Measurements from ENCODE around the gene RCC1.

The RCC1 gene

GRCh38 chr1:28548318-28548717 is 42.5 kb downstream of the RCC1 start:
- no peaks in the 10 kb centered on the region for H3K4me1 ChIP-seq (ENCODE audit: control insufficient read depth, low read depth, low read length)
- no peak overlapping the region for H3K4ac ChIP-seq (ENCODE audit: low read depth, low read length)
- no peak overlapping the region for H3K18ac ChIP-seq (ENCODE audit: low read length)
- H3K79me1 ChIP-seq (ENCODE audit: low read length), result no peaks in the 10 kb centered on the region
- no peak overlapping the region for H3K9ac ChIP-seq (ENCODE audit: low read length)
- H3K56ac ChIP-seq (ENCODE audit: low read length), result no peak overlapping the region
- no peak overlapping the region for H4K8ac ChIP-seq (ENCODE audit: low read depth, low read length)
- no peak overlapping the region for H2BK120ac ChIP-seq (ENCODE audit: low read depth, low read length)
- H2AK5ac ChIP-seq (ENCODE audit: low read length), result no peak overlapping the region
- no peaks in the 10 kb centered on the region for H3K27me3 ChIP-seq (ENCODE audit: insufficient read depth, low read length, poor library complexity)
- H2BK5ac ChIP-seq (ENCODE audit: low read length), result no peak overlapping the region
- no peaks in the 10 kb centered on the region for H3K36me3 ChIP-seq (ENCODE audit: control insufficient read depth, insufficient read depth, low read length)
- DNase-seq, result no peak
- no peak overlapping the region for H3K4me2 ChIP-seq (ENCODE audit: low read length)
- no CpG with 5 or more reads among the region's 3 CpGs for WGBS (ENCODE audit: extremely low coverage, insufficient coverage, low lambda C conversion rate)
- no peaks in the 10 kb centered on the region for H3K79me2 ChIP-seq (ENCODE audit: control insufficient read depth, insufficient read depth, low read length)
- H3K27ac ChIP-seq (ENCODE audit: low read depth, low read length), result no peak overlapping the region
- H4K5ac ChIP-seq (ENCODE audit: low read length), result no peak overlapping the region
- H3K4me3 ChIP-seq (ENCODE audit: low read length), result no peak overlapping the region
- H3K23ac ChIP-seq (ENCODE audit: low read length), result no peak overlapping the region
- H2BK15ac ChIP-seq (replicated peaks; ENCODE audit: low read depth), result no peak overlapping the region

DNA sequence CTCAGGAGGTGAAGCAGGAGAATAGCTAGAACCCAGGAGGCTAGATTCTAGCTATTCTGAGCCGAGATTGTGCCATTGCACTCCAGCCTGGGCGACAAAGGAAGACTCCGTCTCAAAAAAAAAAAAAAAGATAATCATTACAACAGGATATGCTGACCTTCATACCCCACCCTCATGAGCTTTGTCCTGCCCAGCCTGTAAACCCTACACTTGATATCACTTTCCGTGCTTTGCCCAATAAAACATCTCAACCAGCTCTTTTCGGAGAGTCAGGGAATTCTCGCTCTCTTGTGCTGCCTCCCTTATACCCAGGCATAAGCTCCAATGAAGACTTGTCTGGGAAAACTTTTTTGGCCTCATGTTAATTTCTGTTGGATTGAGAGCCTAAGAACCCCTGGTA is 45.5 kb downstream of the RCC1 start:
- Histone ChIP-seq H3K18ac (ENCODE audit: low read length) (no peak overlapping the region), H3K56ac (ENCODE audit: low read length) (no peak overlapping the region), H4K5ac (ENCODE audit: low read length) (no peak overlapping the region), H3K27ac (ENCODE audit: low read depth, low read length) (no peak overlapping the region), H3K36me3 (ENCODE audit: control insufficient read depth, insufficient read depth, low read length) (no peaks in the 10 kb centered on the region), H3K4me1 (ENCODE audit: control insufficient read depth, low read depth, low read length) (no peaks in the 10 kb centered on the region), H2BK5ac (ENCODE audit: low read length) (no peak overlapping the region), H2BK120ac (ENCODE audit: low read depth, low read length) (no peak overlapping the region), H4K8ac (ENCODE audit: low read depth, low read length) (no peak overlapping the region), H3K9ac (ENCODE audit: low read length) (no peak overlapping the region), H3K27me3 (ENCODE audit: insufficient read depth, low read length, poor library complexity) (no peaks in the 10 kb centered on the region), H3K23ac (ENCODE audit: low read length) (no peak overlapping the region), H3K4me2 (ENCODE audit: low read length) (no peak overlapping the region), H3K79me1 (ENCODE audit: low read length) (peaks cover 2% of the 10 kb centered on the region), H2BK15ac (replicated peaks; ENCODE audit: low read depth) (no peak overlapping the region), H3K4ac (ENCODE audit: low read depth, low read length) (no peak overlapping the region), H3K79me2 (ENCODE audit: control insufficient read depth, insufficient read depth, low read length) (peaks cover 2% of the 10 kb centered on the region), H2AK5ac (ENCODE audit: low read length) (no peak overlapping the region), H3K4me3 (ENCODE audit: low read length) (no peak overlapping the region)
- no peak for DNase-seq
- no CpG with 5 or more reads among the region's 6 CpGs for WGBS (ENCODE audit: extremely low coverage, insufficient coverage, low lambda C conversion rate)

DNA sequence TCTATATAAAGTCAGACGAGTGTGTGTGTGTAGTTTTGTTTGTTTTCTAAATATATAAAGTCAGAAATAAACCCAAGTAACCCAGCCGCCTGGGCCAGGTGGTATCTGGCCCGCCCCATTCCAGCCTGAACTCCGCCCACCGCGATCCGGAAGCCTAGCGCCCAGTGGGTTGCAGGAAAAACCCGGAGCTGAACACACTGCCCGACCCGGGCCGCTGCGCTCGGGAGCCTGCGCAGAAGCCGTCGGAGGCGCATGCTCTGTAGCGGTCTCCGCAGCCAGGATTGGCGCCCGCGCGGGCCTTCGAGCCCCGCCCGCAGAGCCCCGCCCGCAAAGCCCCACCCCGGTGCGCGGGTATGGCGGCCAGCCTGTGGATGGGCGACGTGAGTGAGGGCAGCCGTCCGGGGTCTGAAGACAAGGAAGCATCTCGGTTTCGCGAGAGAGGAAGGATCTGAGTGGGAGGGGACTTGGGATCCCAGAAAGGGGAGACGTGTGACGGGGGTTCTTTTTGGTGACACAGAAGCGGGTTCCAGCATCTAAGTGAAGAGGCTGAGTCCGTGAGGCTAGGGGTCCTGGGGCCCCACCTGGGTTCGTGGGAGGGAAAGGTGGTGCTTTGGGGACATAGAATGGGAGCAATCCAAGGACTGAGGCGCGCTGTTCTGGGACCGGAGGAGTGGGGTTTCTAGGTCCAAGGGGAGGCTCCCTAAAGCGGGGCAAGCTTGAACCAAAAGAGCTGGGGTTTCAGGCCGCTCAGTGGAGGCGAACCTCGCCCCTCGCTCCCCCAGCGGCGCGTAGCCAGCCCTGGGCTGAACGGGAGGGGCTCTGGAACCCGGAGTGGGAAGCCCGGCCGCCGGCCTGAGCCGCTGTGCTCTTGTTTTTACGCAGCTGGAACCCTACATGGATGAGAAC is 47.2 kb downstream of the RCC1 start, which contains the start of gene TRNAU1AP:
Gene TRNAU1AP, plus strand, starts transcription at position 328 of the 906 bp plus-strand sequence. Its CDS starts 26 bp downstream, at position 354.
- no CpG with 5 or more reads among the region's 63 CpGs for WGBS (ENCODE audit: extremely low coverage, insufficient coverage, low lambda C conversion rate)
- Histone ChIP-seq H4K8ac (ENCODE audit: low read depth, low read length) (no peak within 1 kb of the TSS), H3K27ac (ENCODE audit: low read depth, low read length) (no peak within 1 kb of the TSS)

DNA sequence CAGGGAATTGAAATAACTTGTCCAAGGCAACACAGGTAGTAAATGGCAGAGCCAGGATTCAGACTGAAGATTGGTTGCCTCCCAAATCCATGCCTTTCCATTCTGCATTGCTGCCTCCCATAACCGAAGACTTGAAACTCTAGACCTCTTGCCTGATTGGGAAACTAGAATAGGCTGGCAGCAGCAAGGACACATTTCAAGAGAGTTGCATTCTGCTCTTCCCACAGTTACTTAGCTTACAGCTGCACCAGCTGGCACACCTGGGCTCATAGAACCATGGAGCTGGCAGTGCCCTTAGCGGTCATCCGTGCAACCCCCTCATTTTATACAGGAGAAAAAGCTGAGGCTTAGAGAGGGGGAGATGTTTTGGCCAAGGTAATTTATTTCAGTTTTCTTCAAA is 55.0 kb downstream of the RCC1 start:
- H2BK5ac ChIP-seq (ENCODE audit: low read length), result no peak overlapping the region
- no peak overlapping the region for H3K4me2 ChIP-seq (ENCODE audit: low read length)
- no peak overlapping the region for H2AK5ac ChIP-seq (ENCODE audit: low read length)
- H3K18ac ChIP-seq (ENCODE audit: low read length), result no peak overlapping the region
- H2BK15ac ChIP-seq (replicated peaks; ENCODE audit: low read depth), result no peak overlapping the region
- no peak overlapping the region for H3K9ac ChIP-seq (ENCODE audit: low read length)
- H4K5ac ChIP-seq (ENCODE audit: low read length), result no peak overlapping the region
- H3K23ac ChIP-seq (ENCODE audit: low read length), result no peak overlapping the region
- no peaks in the 10 kb centered on the region for H3K4me1 ChIP-seq (ENCODE audit: control insufficient read depth, low read depth, low read length)
- no peaks in the 10 kb centered on the region for H3K79me1 ChIP-seq (ENCODE audit: low read length)
- no peak overlapping the region for H4K8ac ChIP-seq (ENCODE audit: low read depth, low read length)
- H2BK120ac ChIP-seq (ENCODE audit: low read depth, low read length), result no peak overlapping the region
- H3K27ac ChIP-seq (ENCODE audit: low read depth, low read length), result no peak overlapping the region
- no peaks in the 10 kb centered on the region for H3K79me2 ChIP-seq (ENCODE audit: control insufficient read depth, insufficient read depth, low read length)
- no peak overlapping the region for H3K56ac ChIP-seq (ENCODE audit: low read length)
- no peak for DNase-seq
- H3K27me3 ChIP-seq (ENCODE audit: insufficient read depth, low read length, poor library complexity), result no peaks in the 10 kb centered on the region
- no CpG with 5 or more reads among the region's 3 CpGs for WGBS (ENCODE audit: extremely low coverage, insufficient coverage, low lambda C conversion rate)
- no peak overlapping the region for H3K4me3 ChIP-seq (ENCODE audit: low read length)
- no peak overlapping the region for H3K4ac ChIP-seq (ENCODE audit: low read depth, low read length)
- H3K36me3 ChIP-seq (ENCODE audit: control insufficient read depth, insufficient read depth, low read length), result peaks cover 12% of the 10 kb centered on the region

More for the DNA sequence above, 47.2 kb downstream of the RCC1 start, which contains the start of gene TRNAU1AP:
- DNase-seq, result peak; percentile 97
- Histone ChIP-seq H3K36me3 (ENCODE audit: control insufficient read depth, insufficient read depth, low read length) (no peaks in the 10 kb centered on the region), H3K79me1 (ENCODE audit: low read length) (peaks cover 2% of the 10 kb centered on the region), H2BK120ac (ENCODE audit: low read depth, low read length) (no peak within 1 kb of the TSS), H3K79me2 (ENCODE audit: control insufficient read depth, insufficient read depth, low read length) (peaks cover 2% of the 10 kb centered on the region), H3K4ac (ENCODE audit: low read depth, low read length) (peak within 1 kb of the TSS; percentile 85), H3K4me3 (ENCODE audit: low read length) (peak within 1 kb of the TSS; percentile 84), H3K23ac (ENCODE audit: low read length) (no peak within 1 kb of the TSS), H2AK5ac (ENCODE audit: low read length) (no peak within 1 kb of the TSS), H2BK5ac (ENCODE audit: low read length) (no peak within 1 kb of the TSS), H3K18ac (ENCODE audit: low read length) (peak within 1 kb of the TSS; percentile 53), H3K56ac (ENCODE audit: low read length) (peak within 1 kb of the TSS; percentile 92), H2BK15ac (replicated peaks; ENCODE audit: low read depth) (no peak within 1 kb of the TSS), H3K9ac (ENCODE audit: low read length) (peak within 1 kb of the TSS; percentile 90), H3K4me1 (ENCODE audit: control insufficient read depth, low read depth, low read length) (no peaks in the 10 kb centered on the region), H4K5ac (ENCODE audit: low read length) (no peak within 1 kb of the TSS), H3K27me3 (ENCODE audit: insufficient read depth, low read length, poor library complexity) (no peaks in the 10 kb centered on the region), H3K4me2 (ENCODE audit: low read length) (peak within 1 kb of the TSS; percentile 82)

DNA sequence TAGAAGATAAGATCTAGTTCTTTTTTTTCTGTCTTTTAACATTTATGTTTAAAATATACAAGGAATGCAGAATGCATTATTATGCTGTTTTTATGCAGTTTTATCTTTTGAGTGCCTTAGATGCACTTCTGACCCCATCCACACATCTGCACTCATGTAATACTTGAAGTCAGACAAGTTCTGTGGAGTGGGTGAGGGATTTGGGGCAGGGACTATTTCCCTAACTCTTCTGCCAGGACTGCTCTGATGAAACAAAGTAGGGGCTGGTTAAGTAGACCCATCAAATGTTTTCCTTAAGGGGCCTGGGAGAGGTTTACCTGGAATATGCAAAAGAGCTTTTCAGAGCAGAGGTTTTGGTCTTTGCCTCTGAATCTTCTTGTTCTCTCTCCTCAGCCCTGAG is 58.5 kb downstream of the RCC1 start:
- no peak overlapping the region for H2BK15ac ChIP-seq (replicated peaks; ENCODE audit: low read depth)
- H3K4me1 ChIP-seq (ENCODE audit: control insufficient read depth, low read depth, low read length), result no peaks in the 10 kb centered on the region
- no peak overlapping the region for H3K18ac ChIP-seq (ENCODE audit: low read length)
- H3K56ac ChIP-seq (ENCODE audit: low read length), result no peak overlapping the region
- no peaks in the 10 kb centered on the region for H3K27me3 ChIP-seq (ENCODE audit: insufficient read depth, low read length, poor library complexity)
- no peak overlapping the region for H3K23ac ChIP-seq (ENCODE audit: low read length)
- no peak overlapping the region for H3K4me3 ChIP-seq (ENCODE audit: low read length)
- H4K5ac ChIP-seq (ENCODE audit: low read length), result no peak overlapping the region
- H3K36me3 ChIP-seq (ENCODE audit: control insufficient read depth, insufficient read depth, low read length), result peaks cover 18% of the 10 kb centered on the region
- no peak overlapping the region for H3K4me2 ChIP-seq (ENCODE audit: low read length)
- H3K4ac ChIP-seq (ENCODE audit: low read depth, low read length), result no peak overlapping the region
- H2BK5ac ChIP-seq (ENCODE audit: low read length), result no peak overlapping the region
- no peaks in the 10 kb centered on the region for H3K79me1 ChIP-seq (ENCODE audit: low read length)
- H2AK5ac ChIP-seq (ENCODE audit: low read length), result no peak overlapping the region
- no peak overlapping the region for H2BK120ac ChIP-seq (ENCODE audit: low read depth, low read length)
- H3K9ac ChIP-seq (ENCODE audit: low read length), result no peak overlapping the region
- no peak overlapping the region for H4K8ac ChIP-seq (ENCODE audit: low read depth, low read length)
- no peak for DNase-seq
- H3K79me2 ChIP-seq (ENCODE audit: control insufficient read depth, insufficient read depth, low read length), result no peaks in the 10 kb centered on the region
- no peak overlapping the region for H3K27ac ChIP-seq (ENCODE audit: low read depth, low read length)

Data from mesendoderm (in vitro differentiated cells).